HG03025 (cell line): ENCODE data around the gene MARCHF9.

Experiments used
- ATAC-seq: cut with Tn5 transposase; IDR thresholded peaks from one replicate; pipeline ENCODE4 v1.9.1; 2021; ENCODE audit warnings: mild to moderate bottlenecking, moderate library complexity; ENCODE audit not compliant: unreplicated experiment, low FRiP score

Gene MARCHF9

GRCh38 chr12:57782608-57783465, 27.9 kb downstream of the MARCHF9 start, which contains the start of gene TSFM:
Gene TSFM, plus strand, starts transcription at chr12:57782787. Its CDS starts 15 bp downstream, at chr12:57782802.
- ATAC-seq = peak; percentile 88

GRCh38 chr12:57783466-57783801, 28.5 kb downstream of the MARCHF9 start:
- ATAC-seq = no peak

GRCh38 chr12:57783861-57784260, 29.0 kb downstream of the MARCHF9 start:
- ATAC-seq = no peak

- ATAC-seq = no peak
Measured at GRCh38 chr12:57793920-57794319, 39.0 kb downstream of the MARCHF9 start.

GRCh38 chr12:57795354-57795753, 40.5 kb downstream of the MARCHF9 start:
- ATAC-seq = no peak

- no peak for ATAC-seq
Measured at GRCh38 chr12:57796996-57797395, 42.1 kb downstream of the MARCHF9 start.

- no peak for ATAC-seq
Measured at GRCh38 chr12:57797933-57798332, 43.0 kb downstream of the MARCHF9 start.

GRCh38 chr12:57800965-57801364, 46.1 kb downstream of the MARCHF9 start:
- ATAC-seq = no peak

- no peak for ATAC-seq
Measured at GRCh38 chr12:57802607-57803006, 47.7 kb downstream of the MARCHF9 start.

- ATAC-seq = no peak
Measured at GRCh38 chr12:57803319-57803893, 48.5 kb downstream of the MARCHF9 start.

- ATAC-seq = no peak
Measured at GRCh38 chr12:57806677-57807076, 51.8 kb downstream of the MARCHF9 start.

- no peak for ATAC-seq
Measured at GRCh38 chr12:57807285-57807684, 52.4 kb downstream of the MARCHF9 start.

- ATAC-seq = no peak
Measured at GRCh38 chr12:57808351-57808750, 53.4 kb downstream of the MARCHF9 start.

GRCh38 chr12:57809425-57809824, 54.5 kb downstream of the MARCHF9 start:
- no peak for ATAC-seq
